ENCODE measurements around the gene PTPRM. TPM values are rescaled to one million over a fixed set of nuclear protein-coding genes. Genes with fewer than 3 reads are reported as not detected.

PTPRM gene
- total and polyA plus RNA-seq, 4 donors, result 61.1 to 146 (median 87.5) TPM

DNA sequence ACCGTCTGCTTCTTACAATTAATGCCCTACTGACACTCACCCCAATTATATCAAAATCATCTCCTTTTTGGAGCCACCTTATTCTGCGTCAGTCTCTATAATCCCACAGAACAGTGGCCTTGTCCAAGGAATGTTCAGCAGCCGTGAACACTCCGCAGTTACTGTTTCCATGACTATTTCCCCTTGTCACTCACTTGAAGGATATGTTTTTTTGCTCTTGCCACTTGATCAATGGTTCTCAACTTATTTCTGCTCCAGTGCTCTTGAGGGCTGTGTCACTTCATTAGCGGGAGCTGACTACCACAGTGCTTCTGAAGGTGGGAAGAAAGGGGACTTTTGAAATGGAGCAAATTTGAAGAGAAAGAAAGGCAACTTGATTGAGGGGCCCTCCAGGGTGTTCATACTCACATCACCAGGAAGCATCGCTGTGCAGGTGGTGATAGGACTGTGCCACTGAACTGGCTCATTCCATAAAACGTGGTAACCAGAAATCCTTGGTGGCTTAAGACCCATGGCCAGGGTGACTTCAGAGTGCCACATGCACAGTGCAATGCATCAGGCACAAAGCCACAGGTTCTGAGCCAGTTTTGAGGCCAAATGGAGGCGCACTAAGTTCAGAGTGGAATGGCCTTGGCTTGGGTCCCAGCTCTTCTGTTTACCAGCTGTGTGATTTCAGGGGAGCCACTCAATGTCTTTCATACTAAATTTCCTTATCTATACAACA is 721.5 kb downstream of the PTPRM start:
- ATAC-seq (ENCODE audit: insufficient read depth, low FRiP score) (peak; percentile 9), DNase-seq (peak; percentile 33 to 72 (median 63))
- WGBS, 2 donors, result 64 to 83% methylated on average over 8 of the region's 8 CpGs
- no peak for TF ChIP-seq CTCF (IDR thresholded peaks at IDR 0.05; ENCODE audit: control extremely low read depth, extremely low read depth)
- Histone ChIP-seq H3K4me1 (ENCODE audit: control insufficient read depth in 5 of 5, insufficient read depth in 5 of 5, low read length in 5 of 5) (peaks cover 0 to 26% (median 9%) of the 10 kb centered on the region in 5 donors), H3K9ac (ENCODE audit: insufficient read depth in 1 of 2, low read length in 2 of 2) (no peak overlapping the region), H3K4me3 (no peak overlapping the region), H3K9me3 (ENCODE audit: control insufficient read depth in 4 of 4, insufficient read depth in 3 of 4, low read length in 3 of 4) (no peaks in the 10 kb centered on the region), H3K27me3 (ENCODE audit: control insufficient read depth in 3 of 3, insufficient read depth in 3 of 3, low read length in 2 of 3) (no peaks in the 10 kb centered on the region), H3K27ac (ENCODE audit: low read depth in 1 of 2, low read length in 1 of 2) (no peak overlapping the region), H3K36me3 (ENCODE audit: control insufficient read depth in 4 of 4, insufficient read depth in 4 of 4, low read length in 4 of 4) (no peaks in the 10 kb centered on the region)

- peaks cover 0 to 3% (median 0%) of the 10 kb centered on the region in 4 donors for H3K36me3 ChIP-seq (ENCODE audit: control insufficient read depth in 4 of 4, insufficient read depth in 4 of 4, low read length in 4 of 4)
- no peaks in the 10 kb centered on the region for H3K27me3 ChIP-seq (ENCODE audit: control insufficient read depth in 3 of 3, insufficient read depth in 3 of 3, low read length in 2 of 3)
- no peak overlapping the region for H3K27ac ChIP-seq (ENCODE audit: low read depth in 1 of 2, low read length in 1 of 2)
- H3K9me3 ChIP-seq (ENCODE audit: control insufficient read depth in 4 of 4, insufficient read depth in 3 of 4, low read length in 3 of 4), result no peaks in the 10 kb centered on the region
- 21 to 43% methylated on average over 3 of the region's 3 CpGs for WGBS, 2 donors
- H3K4me3 ChIP-seq, result no peak overlapping the region
- ATAC-seq (ENCODE audit: insufficient read depth, low FRiP score) (no peak), DNase-seq (no peak)
- TF ChIP-seq CTCF (IDR thresholded peaks at IDR 0.05; ENCODE audit: control extremely low read depth, extremely low read depth), result no peak
- peaks cover 0 to 21% (median 9%) of the 10 kb centered on the region in 5 donors for H3K4me1 ChIP-seq (ENCODE audit: control insufficient read depth in 5 of 5, insufficient read depth in 5 of 5, low read length in 5 of 5)
- H3K9ac ChIP-seq (ENCODE audit: insufficient read depth in 1 of 2, low read length in 2 of 2), result no peak overlapping the region
Measured at GRCh38 chr18:8290435-8290834, 723.3 kb downstream of the PTPRM start.

DNA sequence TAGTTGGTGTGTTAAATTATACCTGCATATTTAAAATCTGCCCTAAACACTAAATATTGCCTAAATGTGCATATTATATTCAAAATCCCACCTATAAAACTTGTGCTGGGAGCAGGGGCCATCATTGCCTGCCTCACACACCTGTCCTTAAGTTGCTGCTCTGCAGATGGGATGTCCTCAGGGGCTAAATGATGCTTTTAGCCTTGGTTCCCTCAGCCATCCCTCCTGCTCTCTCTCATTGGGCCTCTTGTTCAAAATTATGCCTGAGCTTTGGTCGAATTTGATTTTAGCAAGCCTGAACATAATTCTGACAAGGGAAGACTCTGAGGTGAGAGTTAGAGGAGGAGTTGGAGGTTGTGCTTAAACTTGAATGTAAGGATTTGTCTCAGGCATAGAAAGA is 723.8 kb downstream of the PTPRM start:
- 70 to 85% methylated on average over 1 of the region's 1 CpG for WGBS, 2 donors
- no peak for ATAC-seq (ENCODE audit: insufficient read depth, low FRiP score)
- H3K9ac ChIP-seq (ENCODE audit: insufficient read depth in 1 of 2, low read length in 2 of 2), result no peak overlapping the region

More for the DNA sequence above, 723.8 kb downstream of the PTPRM start:
- no peaks in the 10 kb centered on the region for H3K9me3 ChIP-seq (ENCODE audit: control insufficient read depth in 4 of 4, insufficient read depth in 3 of 4, low read length in 3 of 4)
- no peak overlapping the region for H3K4me3 ChIP-seq
- DNase-seq, result no peak
- no peaks in the 10 kb centered on the region for H3K27me3 ChIP-seq (ENCODE audit: control insufficient read depth in 3 of 3, insufficient read depth in 3 of 3, low read length in 2 of 3)
- H3K27ac ChIP-seq (ENCODE audit: low read depth in 1 of 2, low read length in 1 of 2), result no peak overlapping the region
- H3K36me3 ChIP-seq (ENCODE audit: control insufficient read depth in 4 of 4, insufficient read depth in 4 of 4, low read length in 4 of 4), result peaks cover 0 to 3% (median 0%) of the 10 kb centered on the region in 4 donors
- H3K4me1 ChIP-seq (ENCODE audit: control insufficient read depth in 5 of 5, insufficient read depth in 5 of 5, low read length in 5 of 5), result peaks cover 0 to 21% (median 9%) of the 10 kb centered on the region in 5 donors
- no peak for TF ChIP-seq CTCF (IDR thresholded peaks at IDR 0.05; ENCODE audit: control extremely low read depth, extremely low read depth)

Measured in lung (tissue), 12 donors.